ENCODE results near the gene COPG1. TPM values are rescaled to one million over a fixed set of nuclear protein-coding genes. Genes with fewer than 3 reads are reported as not detected.

Gene COPG1
- total RNA-seq, 3 donors from 2014 or later (not counting 1 experiment from before 2014, with no cell fraction given) = 127 to 141 (median 135) TPM

DNA sequence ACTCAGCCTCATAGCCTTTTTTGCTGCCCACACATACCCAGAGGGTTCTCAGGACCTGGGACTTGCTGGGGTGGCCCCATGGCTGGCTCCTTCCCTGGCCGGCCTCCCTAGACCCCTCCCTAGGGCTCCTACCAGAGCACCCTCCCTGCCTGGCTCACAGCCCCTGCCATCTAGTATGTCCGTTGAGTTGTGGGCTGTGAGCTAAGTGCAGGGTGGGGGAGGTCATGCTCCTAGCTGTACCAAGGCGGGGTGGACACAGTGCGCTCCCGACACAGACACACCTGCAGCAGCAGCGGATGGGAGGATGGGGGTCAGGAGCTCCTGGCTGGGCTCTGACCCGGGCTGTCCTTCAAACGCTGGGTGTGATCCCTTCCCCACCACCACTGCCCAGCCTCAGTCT, 70.9 kb downstream of the COPG1 start:
- Histone ChIP-seq H3K4me1 (ENCODE audit: control insufficient read depth, insufficient read depth, low read length) (peaks cover 9% of the 10 kb centered on the region), H3K36me3 (ENCODE audit: control insufficient read depth, insufficient read depth, low read length) (no peaks in the 10 kb centered on the region), H3K27ac (ENCODE audit: low read length) (no peak overlapping the region), H3K9me3 (ENCODE audit: control insufficient read depth, insufficient read depth, low read length) (no peaks in the 10 kb centered on the region), H3K4me3 (ENCODE audit: low read length) (no peak overlapping the region), H3K27me3 (ENCODE audit: control insufficient read depth, insufficient read depth, low read length) (no peaks in the 10 kb centered on the region)
- TF ChIP-seq, protein P1, sequence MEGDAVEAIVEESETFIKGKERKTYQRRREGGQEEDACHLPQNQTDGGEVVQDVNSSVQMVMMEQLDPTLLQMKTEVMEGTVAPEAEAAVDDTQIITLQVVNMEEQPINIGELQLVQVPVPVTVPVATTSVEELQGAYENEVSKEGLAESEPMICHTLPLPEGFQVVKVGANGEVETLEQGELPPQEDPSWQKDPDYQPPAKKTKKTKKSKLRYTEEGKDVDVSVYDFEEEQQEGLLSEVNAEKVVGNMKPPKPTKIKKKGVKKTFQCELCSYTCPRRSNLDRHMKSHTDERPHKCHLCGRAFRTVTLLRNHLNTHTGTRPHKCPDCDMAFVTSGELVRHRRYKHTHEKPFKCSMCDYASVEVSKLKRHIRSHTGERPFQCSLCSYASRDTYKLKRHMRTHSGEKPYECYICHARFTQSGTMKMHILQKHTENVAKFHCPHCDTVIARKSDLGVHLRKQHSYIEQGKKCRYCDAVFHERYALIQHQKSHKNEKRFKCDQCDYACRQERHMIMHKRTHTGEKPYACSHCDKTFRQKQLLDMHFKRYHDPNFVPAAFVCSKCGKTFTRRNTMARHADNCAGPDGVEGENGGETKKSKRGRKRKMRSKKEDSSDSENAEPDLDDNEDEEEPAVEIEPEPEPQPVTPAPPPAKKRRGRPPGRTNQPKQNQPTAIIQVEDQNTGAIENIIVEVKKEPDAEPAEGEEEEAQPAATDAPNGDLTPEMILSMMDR (IDR thresholded peaks at IDR 0.05) = no peak
- WGBS (ENCODE audit: insufficient coverage) = 93% methylated on average over 4 of the region's 8 CpGs
- no peaks in the 10 kb centered on the region for H3K36me3 Mint-ChIP-seq
- H3K4me3 Mint-ChIP-seq = no peak overlapping the region
- H3K9me3 Mint-ChIP-seq = no peaks in the 10 kb centered on the region
- no peak for ATAC-seq
- peaks cover 0 to 17% of the 10 kb centered on the region in 2 donors for H3K4me1 Mint-ChIP-seq
- DNase-seq = no peak
- intact Hi-C loops (cut with micrococcal nuclease) = no loop called here
- no peaks in the 10 kb centered on the region for H3K27me3 Mint-ChIP-seq (ENCODE audit: low read depth in 2 of 2)
- H3K27ac Mint-ChIP-seq = peak overlapping the region in 1 of 2 donors; percentile 34

DNA sequence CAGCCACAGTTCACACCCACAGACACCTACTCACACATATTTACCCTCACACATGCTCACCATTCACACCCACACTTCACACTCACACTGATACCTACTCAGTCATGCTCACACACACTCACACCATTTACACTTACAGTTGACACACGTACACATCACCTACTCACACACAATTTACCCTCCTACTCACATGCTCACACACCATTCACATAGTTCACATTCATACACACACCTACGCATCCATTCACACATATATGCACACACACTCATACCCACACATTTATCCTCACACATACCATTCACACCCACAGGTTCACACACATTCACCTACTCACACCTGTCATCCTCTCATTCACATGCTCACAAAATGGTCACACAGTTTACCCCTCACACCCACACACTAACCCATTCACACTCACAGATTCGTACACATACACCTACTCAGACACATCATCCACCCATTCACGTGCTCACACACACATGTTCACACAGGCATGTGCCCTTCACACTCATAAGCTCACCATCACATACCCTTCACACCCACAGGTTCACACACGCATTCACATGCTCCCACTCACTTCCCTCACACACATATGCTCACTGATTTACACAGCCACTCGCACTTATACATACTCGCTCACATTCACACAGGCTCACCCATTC, 71.5 kb downstream of the COPG1 start:
- Histone ChIP-seq H3K27ac (ENCODE audit: low read length) (no peak overlapping the region), H3K27me3 (ENCODE audit: control insufficient read depth, insufficient read depth, low read length) (no peaks in the 10 kb centered on the region), H3K4me1 (ENCODE audit: control insufficient read depth, insufficient read depth, low read length) (peaks cover 9% of the 10 kb centered on the region), H3K9me3 (ENCODE audit: control insufficient read depth, insufficient read depth, low read length) (no peaks in the 10 kb centered on the region), H3K36me3 (ENCODE audit: control insufficient read depth, insufficient read depth, low read length) (no peaks in the 10 kb centered on the region), H3K4me3 (ENCODE audit: low read length) (no peak overlapping the region)
- no peak for DNase-seq
- WGBS (ENCODE audit: insufficient coverage) = 91% methylated on average over 7 of the region's 7 CpGs
- no peaks in the 10 kb centered on the region for H3K9me3 Mint-ChIP-seq
- H3K27ac Mint-ChIP-seq = no peak overlapping the region
- peaks cover 0 to 11% of the 10 kb centered on the region in 2 donors for H3K4me1 Mint-ChIP-seq
- no peak overlapping the region for H3K4me3 Mint-ChIP-seq
- TF ChIP-seq, protein P1 (IDR thresholded peaks at IDR 0.05) = no peak
- ATAC-seq = no peak
- no peaks in the 10 kb centered on the region for H3K27me3 Mint-ChIP-seq (ENCODE audit: low read depth in 2 of 2)
- no peaks in the 10 kb centered on the region for H3K36me3 Mint-ChIP-seq
- intact Hi-C loops (cut with micrococcal nuclease) = no loop called here

DNA sequence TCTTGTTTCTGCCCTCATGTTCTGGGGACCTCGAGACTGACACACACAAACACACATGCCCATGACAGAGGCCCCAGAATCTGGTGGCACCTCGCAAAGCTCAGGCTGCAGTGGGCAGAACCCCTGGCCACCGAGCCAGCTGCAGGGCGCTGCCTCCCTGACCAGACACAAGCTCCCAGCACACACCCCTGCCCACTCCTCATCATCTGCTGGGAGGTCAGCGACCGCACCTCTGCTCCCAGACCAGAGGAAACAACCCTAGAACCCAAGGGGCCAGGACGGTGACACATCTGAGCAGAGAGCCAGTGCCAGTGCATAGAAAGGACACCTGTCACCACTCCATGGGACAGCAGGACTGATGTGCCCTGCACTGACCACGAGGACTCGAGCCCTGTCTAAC, 72.5 kb downstream of the COPG1 start:
- Mint-ChIP-seq H3K9me3 (no peaks in the 10 kb centered on the region), H3K4me3 (no peak overlapping the region), H3K27ac (no peak overlapping the region), H3K4me1 (peaks cover 0 to 11% of the 10 kb centered on the region in 2 donors), H3K27me3 (ENCODE audit: low read depth in 2 of 2) (no peaks in the 10 kb centered on the region), H3K36me3 (no peaks in the 10 kb centered on the region)
- 93% methylated on average over 9 of the region's 9 CpGs for WGBS (ENCODE audit: insufficient coverage)
- ATAC-seq = no peak
- H3K4me1 ChIP-seq (ENCODE audit: control insufficient read depth, insufficient read depth, low read length) = peaks cover 5% of the 10 kb centered on the region
- DNase-seq = no peak
- intact Hi-C loops (cut with micrococcal nuclease) = no loop called here
- H3K9me3 ChIP-seq (ENCODE audit: control insufficient read depth, insufficient read depth, low read length) = no peaks in the 10 kb centered on the region
- TF ChIP-seq, protein P1 (IDR thresholded peaks at IDR 0.05) = no peak
- H3K27ac ChIP-seq (ENCODE audit: low read length) = no peak overlapping the region
- H3K4me3 ChIP-seq (ENCODE audit: low read length) = no peak overlapping the region
- H3K27me3 ChIP-seq (ENCODE audit: control insufficient read depth, insufficient read depth, low read length) = no peaks in the 10 kb centered on the region
- H3K36me3 ChIP-seq (ENCODE audit: control insufficient read depth, insufficient read depth, low read length) = no peaks in the 10 kb centered on the region
